GM19099 (cell line): ENCODE data around the gene MCF2L.

Experiments
- POLR2A ChIP-seq: IDR thresholded peaks from 3 replicates; pipeline ENCODE4 v1.6.1; 2011; ENCODE audit warnings: low read depth; ENCODE audit not compliant: insufficient read length; ENCODE audit errors: extremely low read depth

The MCF2L gene

GRCh38 chr13:113118261-113119021, 149.4 kb downstream of the MCF2L start:
- TF ChIP-seq POLR2A, result no peak

- TF ChIP-seq POLR2A, result no peak
Observed at GRCh38 chr13:113119166-113119821, 150.3 kb downstream of the MCF2L start.

DNA sequence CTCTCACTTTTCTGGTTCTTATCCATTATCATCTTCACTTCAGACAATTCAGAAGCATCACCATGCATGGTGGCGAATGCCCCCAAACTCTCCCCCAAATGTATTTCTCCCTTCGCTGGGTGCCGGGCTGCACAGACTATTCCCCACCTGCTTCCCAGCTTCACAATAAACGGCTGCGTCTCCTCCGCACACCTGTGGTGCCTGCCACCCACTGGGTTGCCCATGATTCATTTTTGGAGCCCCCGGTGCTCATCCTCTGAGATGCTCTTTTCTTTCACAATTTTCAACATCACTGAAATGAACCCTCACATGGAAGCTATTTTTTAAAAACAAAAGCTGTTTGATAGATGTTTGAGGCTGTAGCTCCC, 150.8 kb downstream of the MCF2L start:
- TF ChIP-seq POLR2A, result no peak

DNA sequence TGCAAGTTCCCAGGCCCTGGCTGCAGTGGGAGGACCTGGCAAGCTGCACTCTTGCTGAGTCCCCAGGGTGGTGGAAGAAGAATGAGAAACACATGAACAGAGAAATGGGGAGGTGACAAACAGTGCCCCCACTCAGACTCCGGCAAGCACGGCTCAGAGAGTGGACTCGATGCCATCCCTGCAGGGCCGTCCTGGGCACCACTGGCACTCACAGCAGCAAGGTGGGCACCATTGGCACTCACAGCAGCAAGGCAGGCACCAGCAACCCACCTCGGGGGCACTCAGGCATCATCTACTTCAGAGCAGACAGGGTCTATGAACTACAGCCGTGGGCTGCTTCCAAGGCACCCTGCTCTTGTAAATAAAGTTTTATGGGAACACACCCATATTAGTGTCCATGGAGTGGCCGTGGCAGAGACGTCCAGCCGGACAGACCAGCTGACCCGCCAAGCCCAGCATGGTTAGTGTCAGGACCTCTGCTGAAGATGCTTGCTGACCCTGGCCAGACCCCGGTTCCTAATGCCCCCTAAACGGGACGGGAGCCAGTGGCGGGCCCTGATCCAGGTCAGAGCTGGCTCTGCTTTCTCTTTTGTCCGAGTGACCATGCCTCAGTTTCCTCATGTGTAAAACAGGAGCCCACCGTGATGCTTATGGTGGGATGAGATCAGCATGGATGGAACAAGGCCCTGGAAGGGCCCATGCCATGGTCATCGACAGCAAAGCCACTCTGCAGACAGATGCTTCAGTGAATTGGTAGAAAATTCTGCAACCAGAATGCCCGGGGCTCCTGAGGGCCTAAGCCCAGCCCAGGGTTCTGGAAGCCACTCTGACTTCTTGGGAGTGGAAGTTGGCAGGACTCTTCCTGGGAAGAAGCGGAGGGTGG, 151.5 kb downstream of the MCF2L start:
- TF ChIP-seq POLR2A, result no peak

DNA sequence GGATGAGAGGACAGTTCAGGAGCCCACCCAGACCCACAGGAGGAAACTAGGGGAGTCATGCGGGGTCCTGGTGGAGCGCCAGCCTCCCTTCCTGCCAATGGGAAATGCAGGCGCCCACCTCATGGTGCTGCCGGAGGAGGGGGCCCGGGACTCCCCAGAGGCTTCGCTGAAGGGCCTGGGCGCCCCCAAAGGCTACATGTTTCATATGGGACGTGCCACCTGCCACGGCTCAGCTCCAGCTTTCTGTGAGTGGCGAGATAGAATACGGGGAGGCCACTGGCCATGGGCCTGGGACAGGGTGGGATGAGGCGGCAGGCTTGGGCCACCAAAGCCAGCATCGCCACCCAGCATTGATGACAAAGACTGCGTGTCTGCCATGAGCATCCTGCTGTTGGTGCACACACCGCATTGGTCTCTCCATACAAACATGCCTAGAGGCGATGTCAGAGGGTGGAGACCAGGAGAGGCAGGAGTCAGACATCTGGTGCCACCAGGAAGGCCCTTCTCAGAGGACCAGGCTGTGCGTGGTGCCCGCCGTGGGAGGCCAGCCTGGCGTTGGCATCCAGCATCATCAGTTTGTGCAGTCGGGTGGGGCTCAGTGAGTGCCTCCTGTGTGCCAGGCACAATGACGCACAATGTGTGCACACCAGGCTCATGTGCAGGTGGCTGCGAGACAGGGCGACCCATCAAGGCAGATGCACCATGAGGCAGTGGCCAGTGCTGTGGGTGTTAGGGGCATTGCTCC, 152.3 kb downstream of the MCF2L start:
- TF ChIP-seq POLR2A, result no peak

DNA sequence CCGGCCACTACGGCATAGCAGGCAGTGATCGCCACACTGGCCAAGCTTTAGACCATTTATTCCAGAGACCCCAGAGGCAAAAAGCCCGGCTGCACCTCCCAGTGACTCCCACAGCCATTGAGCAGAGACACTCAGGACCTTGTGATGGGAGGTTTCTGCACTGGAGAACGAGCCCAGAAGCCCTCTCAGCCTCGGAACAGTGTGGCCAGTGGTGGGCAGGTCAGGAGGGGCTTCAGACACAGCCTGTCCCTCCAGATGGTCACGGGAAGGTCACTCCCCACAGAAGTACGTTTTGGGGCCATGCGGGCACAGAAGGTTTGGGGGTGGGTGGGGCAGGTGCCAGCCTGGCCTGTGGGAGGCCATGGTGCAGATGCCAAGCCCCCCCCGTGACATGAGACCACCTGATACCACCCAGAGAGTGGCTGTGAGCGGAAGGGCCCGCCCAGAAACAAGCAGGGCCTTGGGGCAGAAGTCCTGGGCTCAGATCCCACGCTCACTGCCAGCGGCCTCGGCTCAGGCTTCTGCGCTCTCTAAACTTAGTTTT, 153.0 kb downstream of the MCF2L start:
- no peak for TF ChIP-seq POLR2A

GRCh38 chr13:113122550-113123225, 153.7 kb downstream of the MCF2L start, which contains the start of gene F10:
Gene F10 (plus strand): TSS chr13:113122799. CDS start chr13:113122856, 57 bp downstream.
- TF ChIP-seq POLR2A, result no peak

DNA sequence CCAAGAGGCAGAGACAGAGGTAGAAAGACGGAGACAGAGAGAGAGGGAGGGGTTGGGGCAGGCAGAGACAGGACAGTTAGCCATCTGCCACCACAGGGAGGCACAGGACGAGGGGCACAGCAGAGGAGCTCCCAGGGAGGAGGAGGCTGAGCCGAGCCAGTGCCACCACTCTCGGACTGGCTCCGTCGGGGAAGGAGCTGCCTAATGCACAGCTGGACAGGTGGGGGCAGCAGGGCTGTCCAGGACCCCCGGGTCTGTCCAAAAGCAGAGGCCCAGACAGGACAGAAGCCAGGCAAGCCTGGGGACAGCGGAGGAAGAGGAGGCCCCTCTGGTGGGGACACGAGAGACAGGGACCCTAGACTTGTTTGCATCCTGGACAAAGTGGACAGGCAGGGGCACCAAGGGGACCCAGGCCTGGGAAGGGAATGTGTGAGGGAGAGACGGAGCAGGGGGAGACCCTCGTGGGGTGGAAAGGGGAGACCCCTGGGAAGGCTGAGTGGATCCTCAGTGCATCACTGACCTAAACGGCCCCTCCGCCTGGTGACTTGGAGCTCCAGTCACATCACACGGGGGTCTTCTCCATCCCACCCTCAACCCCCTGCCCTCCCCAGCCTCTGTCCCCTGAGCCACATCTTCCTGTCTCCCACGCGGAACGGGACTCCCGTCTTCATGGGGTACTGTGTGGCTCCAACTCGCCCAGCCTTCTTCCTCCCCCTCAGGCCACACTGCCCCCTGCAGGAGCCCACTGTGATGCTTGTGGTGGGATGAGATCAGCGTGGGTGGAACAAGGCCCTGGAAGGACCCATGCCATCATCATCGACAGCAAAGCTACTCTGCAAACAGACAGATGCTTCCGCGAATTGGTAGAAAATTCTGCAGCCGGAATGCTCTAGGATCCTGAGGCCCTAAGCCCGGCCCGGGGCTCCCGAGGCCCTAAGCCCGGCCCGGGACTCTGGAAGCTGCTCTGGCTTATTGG, 154.5 kb downstream of the MCF2L start:
- no peak for TF ChIP-seq POLR2A

DNA sequence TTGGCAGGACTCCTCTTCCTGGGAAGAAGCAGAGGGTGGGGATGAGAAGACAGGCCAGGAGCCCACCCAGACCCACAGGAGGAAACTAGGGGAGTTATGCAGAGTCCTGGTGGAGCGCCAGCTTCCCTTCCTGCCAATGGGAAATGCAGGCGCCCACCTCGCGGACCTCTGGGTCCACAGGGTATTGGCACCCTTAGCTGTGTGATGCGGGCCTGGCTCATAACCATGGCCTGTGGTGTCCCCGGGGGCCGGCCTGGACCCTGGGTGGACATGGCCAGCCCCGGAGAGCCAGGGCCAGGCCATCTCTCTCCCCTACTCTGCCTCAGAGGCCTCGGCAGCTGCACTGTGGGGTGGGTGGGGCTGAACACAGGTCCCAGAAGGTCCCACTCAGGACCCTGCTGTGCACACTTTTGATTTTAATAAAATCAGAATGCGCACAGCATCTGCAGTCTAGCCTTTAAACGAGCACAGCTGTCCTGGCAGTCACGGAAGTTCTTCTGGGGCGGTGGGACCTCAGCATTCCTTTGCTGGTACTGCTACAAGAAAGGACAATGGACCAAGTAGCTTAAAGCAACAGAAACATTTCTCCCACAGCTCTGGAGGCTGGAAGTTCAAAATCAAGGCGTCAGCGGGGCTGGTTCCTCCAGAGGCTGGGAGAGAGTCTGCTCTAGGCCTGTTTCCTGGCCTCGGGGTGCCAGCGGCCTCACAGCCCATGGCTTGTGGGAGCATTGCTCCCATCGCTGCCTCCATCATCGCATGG, 155.4 kb downstream of the MCF2L start:
- TF ChIP-seq POLR2A, result no peak

GRCh38 chr13:113125506-113126264, 156.7 kb downstream of the MCF2L start:
- no peak for TF ChIP-seq POLR2A

- no peak for TF ChIP-seq POLR2A
Observed at GRCh38 chr13:113126265-113127150, 157.5 kb downstream of the MCF2L start.

DNA sequence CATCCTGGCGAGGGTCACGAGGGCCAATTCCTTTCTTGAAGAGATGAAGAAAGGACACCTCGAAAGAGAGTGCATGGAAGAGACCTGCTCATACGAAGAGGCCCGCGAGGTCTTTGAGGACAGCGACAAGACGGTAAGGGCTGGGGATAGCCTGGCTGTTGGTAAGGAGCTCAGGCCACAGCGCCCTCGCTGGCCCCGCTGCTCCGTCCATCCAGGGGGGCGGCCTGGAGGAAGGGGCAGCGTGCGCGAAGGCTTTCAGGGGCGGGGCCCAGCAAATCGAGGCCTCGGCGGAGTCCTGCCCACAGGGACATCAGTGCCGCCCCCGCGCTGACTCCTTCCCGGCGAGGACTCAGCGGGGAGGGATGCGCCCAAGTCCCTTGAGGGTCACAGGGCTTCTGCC, 160.5 kb downstream of the MCF2L start:
- TF ChIP-seq POLR2A, result no peak
